HepG2 (cell line): ENCODE results near the gene NEU1. TPM values are rescaled to one million over a fixed set of nuclear protein-coding genes. Genes with fewer than 3 reads are reported as not detected.

ENCODE experiments used
- GFI1 ChIP-seq: sonication (generic); formaldehyde crosslinking; IDR thresholded peaks from 2 replicates; pipeline ENCODE4 v1.5.0; 2020; ENCODE audit warnings: missing genetic modification reagents, mild to moderate bottlenecking, borderline replicate concordance
- HDAC1 ChIP-seq: sonication (generic); formaldehyde crosslinking; IDR thresholded peaks from 2 replicates; pipeline ENCODE4 v1.5.1; 2020; ENCODE audit warnings: mild to moderate bottlenecking, missing genetic modification reagents
- HOXA9 ChIP-seq: sonication (generic); formaldehyde crosslinking; IDR thresholded peaks from 2 replicates; pipeline ENCODE4 v1.8.1; 2022; ENCODE audit warnings: missing genetic modification reagents, mild to moderate bottlenecking, moderate library complexity, borderline replicate concordance
- IKZF1 ChIP-seq: fragments of 450-650 bp; IDR thresholded peaks from 2 replicates; pipeline ENCODE4 v1.7.1; 2016
- MAFF ChIP-seq: IDR thresholded peaks from 2 replicates; pipeline ENCODE4 v1.6.1; 2011; ENCODE audit warnings: low read depth, low read length, improper control_type of control experiment
- PHF20 ChIP-seq: sonication (generic); formaldehyde crosslinking; IDR thresholded peaks from 2 replicates; pipeline ENCODE4 v1.5.0; 2020; ENCODE audit warnings: mild to moderate bottlenecking, missing genetic modification reagents
- PPARG ChIP-seq: conservative IDR thresholded peaks from 2 replicates; pipeline ENCODE4 v1.6.1; 2016; ENCODE audit warnings: missing biosample characterization, missing genetic modification reagents
- RAD51 ChIP-seq: fragments of 450-650 bp; IDR thresholded peaks from 2 replicates; pipeline ENCODE4 v1.6.1; 2016; ENCODE audit warnings: borderline replicate concordance
- SCMH1 ChIP-seq: sonication (generic); formaldehyde crosslinking; IDR thresholded peaks from 2 replicates; pipeline ENCODE4 v1.9.0; 2021; ENCODE audit warnings: missing genetic modification reagents, mild to moderate bottlenecking, borderline replicate concordance
- SMAD1 ChIP-seq: sonication (generic); formaldehyde crosslinking; IDR thresholded peaks from 2 replicates; pipeline ENCODE4 v1.4.0; 2020; ENCODE audit warnings: missing genetic modification reagents, low read depth, mild to moderate bottlenecking, borderline replicate concordance
- ZFP36 ChIP-seq: fragments of 150-350 bp; IDR thresholded peaks from 2 replicates; pipeline ENCODE4 v1.6.1; 2018; ENCODE audit warnings: borderline replicate concordance, low read length, low read depth; ENCODE audit not compliant: partially characterized antibody
- ZFX ChIP-seq: sonication (generic); formaldehyde crosslinking; IDR thresholded peaks from 2 replicates; pipeline ENCODE4 v1.4.0; 2020; ENCODE audit warnings: mild to moderate bottlenecking, low read depth, missing genetic modification reagents, moderate library complexity
- ZIK1 ChIP-seq: sonication (generic); formaldehyde crosslinking; IDR thresholded peaks from 2 replicates; pipeline ENCODE4 v1.5.0; 2020; ENCODE audit warnings: mild to moderate bottlenecking, low read depth, missing genetic modification reagents, borderline replicate concordance
- ZNF256 ChIP-seq: sonication (generic); formaldehyde crosslinking; conservative IDR thresholded peaks from 2 replicates; pipeline ENCODE4 v1.4.0; 2020; ENCODE audit warnings: missing genetic modification reagents
- ZNF350 ChIP-seq: sonication (generic); formaldehyde crosslinking; IDR thresholded peaks from 2 replicates; pipeline ENCODE4 v1.4.0; 2020; ENCODE audit warnings: mild to moderate bottlenecking, low read depth, missing genetic modification reagents, borderline replicate concordance
- ZNF607 ChIP-seq: sonication (generic); formaldehyde crosslinking; IDR thresholded peaks from 2 replicates; pipeline ENCODE4 v1.5.1; 2020; ENCODE audit warnings: missing genetic modification reagents, mild to moderate bottlenecking, borderline replicate concordance
- ZNF816 ChIP-seq: sonication (generic); formaldehyde crosslinking; IDR thresholded peaks from 2 replicates; pipeline ENCODE4 v1.8.0; 2022; ENCODE audit warnings: missing genetic modification reagents, mild to moderate bottlenecking, borderline replicate concordance
- polyA plus RNA-seq, 8 experiments: library from polyadenylated mRNA; depleted of rRNA in 3 of 8; stranded (reverse) in 7 of 8; unstranded in 1 of 8; fragments of >200 nt; fragmentation: Illumina TruSeq in 4 of 8; extraction: Trizol in 4 of 8; gene quantifications; 2 replicates each; pipeline versions ENCODE4 v1.2.1 to v1.2.3, GENCODE V29; 2011 to 2016; ENCODE audit warnings: low read depth in 4 of 8, missing spikeins in 1 of 8, mixed read lengths in 1 of 8; ENCODE audit not compliant: insufficient read depth in 1 of 8
- total RNA-seq, 5 experiments: library from RNA; depleted of rRNA; stranded (reverse); fragments of >200 nt; fragmentation: Illumina TruSeq; extraction: Trizol; gene quantifications; 2 replicates each; pipeline ENCODE4 v1.2.3, GENCODE V29; 2016; ENCODE audit warnings: low read depth in 1 of 5
- TF ChIP-seq, protein P1 (sequence below): sonication (generic); formaldehyde crosslinking; IDR thresholded peaks from 2 replicates; pipeline ENCODE4 v1.4.0; 2020; ENCODE audit warnings: missing genetic modification reagents, borderline replicate concordance
- TF ChIP-seq, protein P2 (sequence below): sonication (generic); formaldehyde crosslinking; IDR thresholded peaks from 2 replicates; pipeline ENCODE4 v1.4.0; 2020; ENCODE audit warnings: missing genetic modification reagents
- TF ChIP-seq, protein P3 (sequence below): sonication (generic); formaldehyde crosslinking; conservative IDR thresholded peaks from 2 replicates; pipeline ENCODE4 v1.4.0; 2020; ENCODE audit warnings: missing genetic modification reagents

NEU1 gene
- total and polyA plus RNA-seq, 2 of the 13 experiments (the other 11 are each of a cell fraction or from before 2014, with no cell fraction given): 215 to 297 TPM

DNA sequence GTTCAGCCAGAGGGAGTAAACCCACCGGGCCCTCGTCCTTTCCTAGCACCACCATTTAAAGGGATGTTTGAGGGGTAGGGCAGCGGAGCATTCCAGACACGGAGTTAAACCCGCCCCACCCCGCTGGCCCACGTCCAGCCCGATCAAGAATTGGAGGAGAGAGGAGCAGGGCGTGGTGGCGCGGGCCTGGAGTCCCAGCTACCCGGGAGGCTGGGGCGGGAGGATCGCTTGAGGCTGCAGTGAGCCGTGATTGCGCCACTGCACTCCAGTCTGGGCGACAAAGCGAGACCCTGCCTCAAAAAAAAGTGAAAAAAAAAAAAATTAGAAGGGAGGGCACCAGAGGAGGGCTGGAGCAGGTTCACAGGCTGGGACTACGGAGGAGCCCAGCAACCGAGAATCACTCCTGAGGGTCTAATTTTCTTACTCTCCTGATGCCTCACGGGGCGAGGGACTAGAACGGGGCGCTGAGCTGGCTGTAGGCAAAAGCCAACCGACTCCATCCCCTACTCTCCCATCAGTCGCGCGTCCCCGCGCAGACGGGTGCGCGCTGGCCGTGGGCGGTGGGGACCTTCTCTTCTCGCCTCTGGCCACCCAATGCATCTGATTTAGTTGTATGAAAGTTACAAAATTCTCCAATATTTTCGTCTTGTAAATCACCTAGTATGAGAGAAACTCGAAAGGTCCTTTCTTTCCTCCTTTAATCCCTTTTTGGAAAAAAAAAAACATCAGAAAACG, 41.2 kb downstream of the NEU1 start (continued):
- TF ChIP-seq, protein P1, sequence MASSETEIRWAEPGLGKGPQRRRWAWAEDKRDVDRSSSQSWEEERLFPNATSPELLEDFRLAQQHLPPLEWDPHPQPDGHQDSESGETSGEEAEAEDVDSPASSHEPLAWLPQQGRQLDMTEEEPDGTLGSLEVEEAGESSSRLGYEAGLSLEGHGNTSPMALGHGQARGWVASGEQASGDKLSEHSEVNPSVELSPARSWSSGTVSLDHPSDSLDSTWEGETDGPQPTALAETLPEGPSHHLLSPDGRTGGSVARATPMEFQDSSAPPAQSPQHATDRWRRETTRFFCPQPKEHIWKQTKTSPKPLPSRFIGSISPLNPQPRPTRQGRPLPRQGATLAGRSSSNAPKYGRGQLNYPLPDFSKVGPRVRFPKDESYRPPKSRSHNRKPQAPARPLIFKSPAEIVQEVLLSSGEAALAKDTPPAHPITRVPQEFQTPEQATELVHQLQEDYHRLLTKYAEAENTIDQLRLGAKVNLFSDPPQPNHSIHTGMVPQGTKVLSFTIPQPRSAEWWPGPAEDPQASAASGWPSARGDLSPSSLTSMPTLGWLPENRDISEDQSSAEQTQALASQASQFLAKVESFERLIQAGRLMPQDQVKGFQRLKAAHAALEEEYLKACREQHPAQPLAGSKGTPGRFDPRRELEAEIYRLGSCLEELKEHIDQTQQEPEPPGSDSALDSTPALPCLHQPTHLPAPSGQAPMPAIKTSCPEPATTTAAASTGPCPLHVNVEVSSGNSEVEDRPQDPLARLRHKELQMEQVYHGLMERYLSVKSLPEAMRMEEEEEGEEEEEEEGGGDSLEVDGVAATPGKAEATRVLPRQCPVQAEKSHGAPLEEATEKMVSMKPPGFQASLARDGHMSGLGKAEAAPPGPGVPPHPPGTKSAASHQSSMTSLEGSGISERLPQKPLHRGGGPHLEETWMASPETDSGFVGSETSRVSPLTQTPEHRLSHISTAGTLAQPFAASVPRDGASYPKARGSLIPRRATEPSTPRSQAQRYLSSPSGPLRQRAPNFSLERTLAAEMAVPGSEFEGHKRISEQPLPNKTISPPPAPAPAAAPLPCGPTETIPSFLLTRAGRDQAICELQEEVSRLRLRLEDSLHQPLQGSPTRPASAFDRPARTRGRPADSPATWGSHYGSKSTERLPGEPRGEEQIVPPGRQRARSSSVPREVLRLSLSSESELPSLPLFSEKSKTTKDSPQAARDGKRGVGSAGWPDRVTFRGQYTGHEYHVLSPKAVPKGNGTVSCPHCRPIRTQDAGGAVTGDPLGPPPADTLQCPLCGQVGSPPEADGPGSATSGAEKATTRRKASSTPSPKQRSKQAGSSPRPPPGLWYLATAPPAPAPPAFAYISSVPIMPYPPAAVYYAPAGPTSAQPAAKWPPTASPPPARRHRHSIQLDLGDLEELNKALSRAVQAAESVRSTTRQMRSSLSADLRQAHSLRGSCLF (CRISPR knock-in tag): no peak
- TF ChIP-seq, protein P2, sequence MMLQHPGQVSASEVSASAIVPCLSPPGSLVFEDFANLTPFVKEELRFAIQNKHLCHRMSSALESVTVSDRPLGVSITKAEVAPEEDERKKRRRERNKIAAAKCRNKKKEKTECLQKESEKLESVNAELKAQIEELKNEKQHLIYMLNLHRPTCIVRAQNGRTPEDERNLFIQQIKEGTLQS (CRISPR knock-in tag): no peak
- TF ChIP-seq, protein P3, sequence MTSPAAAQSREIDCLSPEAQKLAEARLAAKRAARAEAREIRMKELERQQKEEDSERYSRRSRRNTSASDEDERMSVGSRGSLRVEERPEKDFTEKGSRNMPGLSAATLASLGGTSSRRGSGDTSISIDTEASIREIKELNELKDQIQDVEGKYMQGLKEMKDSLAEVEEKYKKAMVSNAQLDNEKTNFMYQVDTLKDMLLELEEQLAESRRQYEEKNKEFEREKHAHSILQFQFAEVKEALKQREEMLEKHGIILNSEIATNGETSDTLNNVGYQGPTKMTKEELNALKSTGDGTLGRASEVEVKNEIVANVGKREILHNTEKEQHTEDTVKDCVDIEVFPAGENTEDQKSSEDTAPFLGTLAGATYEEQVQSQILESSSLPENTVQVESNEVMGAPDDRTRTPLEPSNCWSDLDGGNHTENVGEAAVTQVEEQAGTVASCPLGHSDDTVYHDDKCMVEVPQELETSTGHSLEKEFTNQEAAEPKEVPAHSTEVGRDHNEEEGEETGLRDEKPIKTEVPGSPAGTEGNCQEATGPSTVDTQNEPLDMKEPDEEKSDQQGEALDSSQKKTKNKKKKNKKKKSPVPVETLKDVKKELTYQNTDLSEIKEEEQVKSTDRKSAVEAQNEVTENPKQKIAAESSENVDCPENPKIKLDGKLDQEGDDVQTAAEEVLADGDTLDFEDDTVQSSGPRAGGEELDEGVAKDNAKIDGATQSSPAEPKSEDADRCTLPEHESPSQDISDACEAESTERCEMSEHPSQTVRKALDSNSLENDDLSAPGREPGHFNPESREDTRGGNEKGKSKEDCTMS (CRISPR knock-in tag): no peak
- TF ChIP-seq SMAD1: no peak
- no peak for TF ChIP-seq ZIK1
- no peak for TF ChIP-seq RAD51
- peak; percentile 13; the same call in 1 of the 2 replicates for TF ChIP-seq GFI1 (CRISPR knock-in tag)
- no peak for TF ChIP-seq ZNF816 (CRISPR knock-in tag)
- no peak; the same call in 1 of the 2 replicates for TF ChIP-seq PHF20
- TF ChIP-seq PPARG: no peak
- no peak for TF ChIP-seq ZNF607 (CRISPR knock-in tag)
- TF ChIP-seq ZFP36: no peak
- no peak for TF ChIP-seq ZNF350 (CRISPR knock-in tag)
- TF ChIP-seq MAFF: no peak
- TF ChIP-seq ZNF256 (CRISPR knock-in tag): no peak
- no peak for TF ChIP-seq ZFX
- peak; percentile 46 for TF ChIP-seq HDAC1 (CRISPR knock-in tag)
- no peak for TF ChIP-seq HOXA9 (CRISPR knock-in tag)
- no peak for TF ChIP-seq IKZF1
- TF ChIP-seq SCMH1: no peak
